ENCODE measurements around the gene SLC22A12.

The SLC22A12 gene

DNA sequence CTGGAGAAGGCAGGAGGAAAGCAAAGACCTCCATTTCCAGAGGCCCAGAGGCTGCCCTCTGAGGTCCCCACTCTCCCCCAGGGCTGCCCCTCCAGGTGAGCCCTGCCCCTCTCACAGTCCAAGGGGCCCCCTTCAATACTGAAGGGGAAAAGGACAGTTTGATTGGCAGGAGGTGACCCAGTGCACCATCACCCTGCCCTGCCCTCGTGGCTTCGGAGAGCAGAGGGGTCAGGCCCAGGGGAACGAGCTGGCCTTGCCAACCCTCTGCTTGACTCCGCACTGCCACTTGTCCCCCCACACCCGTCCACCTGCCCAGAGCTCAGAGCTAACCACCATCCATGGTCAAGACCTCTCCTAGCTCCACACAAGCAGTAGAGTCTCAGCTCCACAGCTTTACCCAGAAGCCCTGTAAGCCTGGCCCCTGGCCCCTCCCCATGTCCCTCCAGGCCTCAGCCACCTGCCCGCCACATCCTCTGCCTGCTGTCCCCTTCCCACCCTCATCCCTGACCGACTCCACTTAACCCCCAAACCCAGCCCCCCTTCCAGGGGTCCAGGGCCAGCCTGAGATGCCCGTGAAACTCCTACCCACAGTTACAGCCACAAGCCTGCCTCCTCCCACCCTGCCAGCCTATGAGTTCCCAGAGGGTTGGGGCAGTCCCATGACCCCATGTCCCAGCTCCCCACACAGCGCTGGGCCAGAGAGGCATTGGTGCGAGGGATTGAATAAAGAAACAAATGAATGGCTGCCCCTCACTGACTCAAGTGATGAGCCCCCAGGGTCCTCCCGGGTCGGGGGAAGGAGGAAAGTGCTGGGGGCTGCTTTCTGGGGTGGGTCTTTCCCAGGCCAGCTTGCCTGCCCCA, 10.8 kb downstream of the SLC22A12 start:
- DNase-seq (ENCODE audit: low read depth) = no peak

DNA sequence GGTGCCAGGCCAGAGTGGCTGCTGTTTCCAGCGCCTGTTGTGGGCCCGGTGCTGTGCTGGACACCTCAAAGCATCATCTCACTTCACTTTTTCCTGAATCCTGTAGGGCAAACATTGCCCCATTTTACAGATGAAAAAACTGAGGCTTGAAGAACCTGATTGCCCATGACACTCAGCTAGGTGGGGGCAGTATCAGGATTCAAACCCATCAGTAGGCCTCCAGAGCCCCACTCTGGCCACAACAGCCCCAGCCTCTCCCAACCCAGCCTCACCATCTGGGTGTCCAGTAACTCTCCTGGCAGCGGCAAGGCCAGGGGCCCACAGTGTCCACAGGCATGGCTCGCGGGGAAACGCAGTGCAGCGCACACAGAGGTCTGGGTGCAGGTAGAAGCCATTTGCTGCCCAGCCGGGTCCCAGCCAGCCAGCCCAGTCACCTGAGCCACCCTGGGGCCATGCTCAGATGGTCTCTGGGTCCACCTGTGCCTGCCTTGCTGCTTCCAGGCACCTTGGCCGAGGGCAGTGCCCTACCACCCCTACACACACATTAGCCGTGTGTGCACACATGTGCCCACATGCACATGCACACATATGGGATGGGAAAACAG, 11.5 kb downstream of the SLC22A12 start:
- DNase-seq (ENCODE audit: low read depth) = no peak
- no peak overlapping the region for H3K4me3 ChIP-seq (ENCODE audit: low read depth, low read length)

More for the DNA sequence above, 10.8 kb downstream of the SLC22A12 start:
- H3K4me3 ChIP-seq (ENCODE audit: low read depth, low read length) = no peak overlapping the region

- no peak overlapping the region for H3K4me3 ChIP-seq (ENCODE audit: low read depth, low read length)
- DNase-seq (ENCODE audit: low read depth) = no peak
Measured at GRCh38 chr11:64603411-64604110, 12.5 kb downstream of the SLC22A12 start.

- no peak overlapping the region for H3K4me3 ChIP-seq (ENCODE audit: low read depth, low read length)
- DNase-seq (ENCODE audit: low read depth) = no peak
Measured at GRCh38 chr11:64604458-64605243, 13.6 kb downstream of the SLC22A12 start.

DNA sequence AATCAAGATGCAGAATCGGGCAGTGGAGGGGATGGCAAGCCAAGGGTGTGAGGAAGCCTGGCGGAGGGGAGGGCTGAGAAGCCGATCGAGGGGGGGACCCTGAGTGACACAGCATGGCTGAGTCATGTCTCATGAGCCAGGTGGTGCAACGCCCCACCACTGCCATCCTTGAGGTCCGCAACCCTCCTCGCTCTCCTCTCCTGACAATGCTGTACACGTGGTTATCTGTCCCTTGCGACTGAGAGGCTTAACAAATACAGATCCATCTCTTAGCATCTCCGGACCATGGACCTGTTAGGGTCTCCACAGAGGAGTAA, 14.2 kb downstream of the SLC22A12 start:
- no peak for DNase-seq (ENCODE audit: low read depth)
- H3K4me3 ChIP-seq (ENCODE audit: low read depth, low read length) = no peak overlapping the region

DNA sequence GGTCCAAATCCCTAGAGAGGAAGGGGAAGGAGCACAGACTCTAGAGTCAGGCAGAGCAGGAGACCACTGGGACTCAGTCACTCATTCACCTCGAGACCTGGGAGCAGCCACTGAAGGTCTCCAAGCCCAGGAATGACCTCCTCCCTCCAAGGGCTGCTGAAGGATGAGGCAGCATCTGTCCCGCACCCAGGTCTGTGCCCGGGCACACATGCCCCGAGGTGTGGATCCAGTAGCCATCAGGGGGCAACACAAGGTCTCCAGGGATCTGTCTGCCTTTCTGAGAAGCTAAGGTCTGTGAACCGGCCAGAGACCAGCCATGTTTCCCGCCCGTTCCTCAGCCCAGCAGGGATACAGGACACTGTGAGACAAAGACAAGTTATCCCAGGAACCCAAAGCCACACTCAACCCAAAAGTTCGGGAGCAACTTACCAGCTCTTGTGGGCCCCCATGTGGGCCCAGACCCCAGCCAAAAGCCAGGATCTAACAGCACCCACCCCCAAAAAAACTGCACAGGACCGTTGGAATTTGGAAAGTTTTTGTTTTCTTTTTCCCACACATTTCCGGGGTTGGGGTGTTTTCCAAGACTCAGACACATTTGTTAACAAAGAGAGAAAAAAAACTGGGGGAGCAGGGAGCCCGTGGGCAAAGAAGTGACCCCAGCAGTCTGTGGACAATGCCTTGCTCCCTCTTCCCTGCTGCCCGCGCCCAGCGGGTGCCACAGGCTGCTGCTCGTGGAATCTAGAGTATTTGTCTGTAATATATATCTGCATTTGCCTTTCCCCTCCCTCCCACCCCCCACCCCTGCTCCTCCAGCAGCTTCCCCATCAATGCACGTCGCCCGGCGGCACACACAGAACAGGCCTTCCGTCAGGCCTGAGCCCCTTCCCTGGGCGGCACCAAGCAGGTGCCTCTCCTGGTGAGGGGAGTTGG, 14.9 kb downstream of the SLC22A12 start:
- no peak for DNase-seq (ENCODE audit: low read depth)
- no peak overlapping the region for H3K4me3 ChIP-seq (ENCODE audit: low read depth, low read length)

GRCh38 chr11:64606796-64607380, 15.9 kb downstream of the SLC22A12 start:
- no peak overlapping the region for H3K4me3 ChIP-seq (ENCODE audit: low read depth, low read length)
- no peak for DNase-seq (ENCODE audit: low read depth)

- no peak overlapping the region for H3K4me3 ChIP-seq (ENCODE audit: low read depth, low read length)
- DNase-seq (ENCODE audit: low read depth) = no peak
Measured at GRCh38 chr11:64607381-64607985, 16.5 kb downstream of the SLC22A12 start.

- DNase-seq (ENCODE audit: low read depth) = no peak
- H3K4me3 ChIP-seq (ENCODE audit: low read depth, low read length) = no peak overlapping the region
Measured at GRCh38 chr11:64608046-64608445, 17.0 kb downstream of the SLC22A12 start.

GRCh38 chr11:64608636-64609035, 17.6 kb downstream of the SLC22A12 start:
- H3K4me3 ChIP-seq (ENCODE audit: low read depth, low read length) = no peak overlapping the region
- no peak for DNase-seq (ENCODE audit: low read depth)

DNA sequence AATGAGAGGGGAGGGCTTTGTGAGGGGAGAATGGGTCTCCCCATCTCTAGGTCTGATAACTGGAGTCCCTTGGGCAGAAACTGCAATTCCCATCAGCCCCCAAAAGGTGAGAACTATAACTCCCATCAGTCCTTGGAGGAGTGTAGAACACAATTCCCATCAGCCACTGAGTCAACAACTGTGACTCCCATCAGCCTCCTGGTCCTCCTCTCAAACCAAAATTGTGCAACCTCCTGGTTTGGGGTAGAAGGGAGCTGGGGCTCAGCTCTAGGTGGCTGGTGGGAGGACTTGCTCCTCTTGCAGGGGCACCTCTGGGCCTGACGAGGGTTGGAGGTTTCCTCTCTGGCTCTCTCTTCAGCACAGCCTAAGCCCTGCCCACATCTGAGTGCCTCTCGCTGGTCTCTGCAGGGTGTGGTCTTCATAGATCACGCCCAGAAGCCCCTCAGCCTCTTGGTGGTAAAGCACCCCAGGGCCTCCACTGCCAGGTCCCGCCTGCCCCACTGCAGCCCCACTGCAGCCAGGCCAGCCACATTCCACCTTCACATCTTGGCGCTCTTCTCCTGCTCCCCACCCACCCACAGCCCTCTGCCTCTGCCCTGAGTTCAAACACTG, 18.5 kb downstream of the SLC22A12 start:
- H3K4me3 ChIP-seq (ENCODE audit: low read depth, low read length) = no peak overlapping the region
- DNase-seq (ENCODE audit: low read depth) = no peak

DNA sequence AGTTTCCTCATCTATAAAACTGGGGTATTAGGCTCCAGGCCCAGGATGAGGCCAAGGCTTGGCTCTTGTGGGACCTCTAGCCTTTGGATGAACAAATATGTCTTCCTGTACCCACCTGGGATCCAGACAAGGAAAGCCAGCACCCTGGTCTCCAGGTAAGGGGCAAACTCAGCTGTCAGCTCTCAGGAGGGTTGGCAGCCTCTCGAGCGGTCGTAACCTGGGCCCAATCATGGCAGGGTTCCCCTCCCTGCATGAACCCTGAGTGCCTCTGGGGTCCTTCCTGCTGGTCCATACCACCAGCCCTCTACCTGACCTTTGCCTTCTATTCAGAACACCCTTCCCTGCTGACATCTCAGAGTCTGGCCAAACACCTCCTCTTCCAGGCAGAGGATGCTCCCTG, 19.6 kb downstream of the SLC22A12 start:
- no peak overlapping the region for H3K4me3 ChIP-seq (ENCODE audit: low read depth, low read length)
- DNase-seq (ENCODE audit: low read depth) = no peak

DNA sequence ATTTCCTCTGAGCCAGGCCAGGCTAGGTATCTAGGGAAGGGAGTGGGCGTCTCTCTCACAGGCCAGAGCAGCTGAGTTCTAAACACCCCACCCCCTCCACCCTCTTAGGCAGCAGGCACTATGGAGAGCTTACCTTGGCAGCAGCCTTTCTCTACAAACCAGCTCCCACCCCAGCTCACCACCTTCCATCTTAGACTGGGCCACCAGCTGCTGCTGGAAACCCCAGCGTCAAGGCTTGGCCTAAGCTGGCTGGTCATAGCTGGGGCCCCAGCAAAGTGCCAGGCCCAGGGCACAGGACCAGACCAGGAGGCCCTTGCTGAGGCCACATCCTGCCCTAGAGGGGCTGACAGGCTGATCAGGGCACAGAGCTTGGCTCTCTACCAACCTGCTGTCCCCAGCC, 20.2 kb downstream of the SLC22A12 start:
- H3K4me3 ChIP-seq (ENCODE audit: low read depth, low read length) = no peak overlapping the region
- DNase-seq (ENCODE audit: low read depth) = no peak

- H3K4me3 ChIP-seq (ENCODE audit: low read depth, low read length) = no peak overlapping the region
- DNase-seq (ENCODE audit: low read depth) = no peak
Measured at GRCh38 chr11:64611869-64612646, 21.0 kb downstream of the SLC22A12 start.

- H3K4me3 ChIP-seq (ENCODE audit: low read depth, low read length) = no peak overlapping the region
- DNase-seq (ENCODE audit: low read depth) = no peak
Measured at GRCh38 chr11:64613648-64614047, 22.6 kb downstream of the SLC22A12 start.

- DNase-seq (ENCODE audit: low read depth) = no peak
- H3K4me3 ChIP-seq (ENCODE audit: low read depth, low read length) = no peak overlapping the region
Measured at GRCh38 chr11:64614917-64615316, 23.9 kb downstream of the SLC22A12 start.

GRCh38 chr11:64616817-64617216, 25.8 kb downstream of the SLC22A12 start:
- no peak overlapping the region for H3K4me3 ChIP-seq (ENCODE audit: low read depth, low read length)
- DNase-seq (ENCODE audit: low read depth) = no peak
